Measurements from ENCODE around the gene TICAM2. TPM values are rescaled to one million over a fixed set of nuclear protein-coding genes. Genes with fewer than 3 reads are reported as not detected.
A peak's percentile ranks its signal among the peaks of the same experiment; 100 is the strongest.

The TICAM2 gene
- total and polyA plus RNA-seq, 10 of the 15 experiments (the other 5 are each of a cell fraction or from before 2014, with no cell fraction given), result 0.14 to 7.0 (median 2.9) TPM

DNA sequence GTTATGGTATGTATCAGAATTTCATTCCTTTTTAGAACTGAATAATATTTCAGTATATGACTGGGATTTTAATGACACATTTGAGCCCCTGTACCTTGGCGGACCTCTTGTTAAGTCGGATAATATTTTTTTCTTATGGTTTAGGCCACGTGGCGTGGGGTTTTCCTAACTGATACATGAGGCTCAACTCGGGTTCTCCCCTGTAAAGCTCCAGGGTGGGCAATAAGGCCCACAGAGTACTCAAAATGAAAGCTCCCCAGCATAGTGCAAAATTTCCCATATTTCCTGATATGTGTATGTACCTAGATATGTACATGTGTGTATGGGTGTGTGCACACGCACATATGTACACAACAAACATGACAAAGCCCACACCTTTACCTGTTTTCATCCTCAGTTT is 24.5 kb downstream of the TICAM2 start (continued):
- TF ChIP-seq ZSCAN29 (IDR thresholded peaks at IDR 0.05) (no peak), RUNX3 (IDR thresholded peaks at IDR 0.05; ENCODE audit: low read length) (peak; percentile 80), BCL11A (IDR thresholded peaks at IDR 0.05; ENCODE audit: low read depth, low read length) (peak; percentile 79), EED (IDR thresholded peaks at IDR 0.05; ENCODE audit: low read depth) (peak; percentile 83), IRF4 (IDR thresholded peaks at IDR 0.05; ENCODE audit: low read depth, low read length) (peak; percentile 82; the same call in 1 of the 2 replicates), ATF3 (IDR thresholded peaks at IDR 0.05; ENCODE audit: borderline replicate concordance, extremely low read depth, low read depth, low read length) (0 out of 2 replicates have a peak, but pooled peaks have one; percentile 11), CREM (IDR thresholded peaks at IDR 0.05; ENCODE audit: low read depth) (peak; percentile 71), DPF2 (IDR thresholded peaks at IDR 0.05) (0 out of 2 replicates have a peak, but pooled peaks have one; percentile 29), RAD51 (IDR thresholded peaks at IDR 0.05) (peak; percentile 74), JUNB (IDR thresholded peaks at IDR 0.05) (peak; percentile 94), RELB (IDR thresholded peaks at IDR 0.05; ENCODE audit: low read depth) (peak; percentile 69; the same call in 1 of the 2 replicates), MTA2 (IDR thresholded peaks at IDR 0.05; ENCODE audit: low read depth) (0 out of 2 replicates have a peak, but pooled peaks have one; percentile 17)

DNA sequence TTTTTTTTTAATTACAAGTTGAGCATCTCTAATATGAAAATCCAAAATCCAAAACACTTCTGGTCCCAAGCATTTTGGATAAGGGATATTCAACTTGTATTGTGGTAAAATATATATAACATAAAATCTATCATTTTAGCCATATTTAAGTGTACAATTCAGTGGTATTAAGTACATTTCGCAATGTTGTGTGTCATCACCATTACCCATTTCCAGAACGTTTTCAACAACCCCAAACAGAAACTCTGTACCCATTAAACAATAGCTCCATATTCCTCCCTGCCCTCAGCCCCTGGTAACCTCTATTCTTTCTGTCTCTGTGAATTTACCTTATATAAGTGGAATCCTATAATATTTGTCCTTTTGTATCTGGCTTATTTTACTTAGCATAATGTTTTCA is 24.9 kb downstream of the TICAM2 start:
- ChIA-PET RAD21 (ENCODE audit: unreplicated experiment) (interaction anchor here (0.7 to 7.7 kb wide), 11 partner anchors 11 to 267 kb away, joined by 3 to 66 read pairs (median 3); partner anchors contain the start of genes FEM1C and TICAM2), SMC1A (ENCODE audit: uncharacterized antibody, unreplicated experiment) (interaction anchor here (0.6 to 11.4 kb wide), 14 partner anchors 8 to 394 kb away, joined by 3 to 156 read pairs (median 6); partner anchors contain the start of genes FEM1C, TICAM2 and TMED7), POLR2A (interaction anchor here (1.0 to 1.7 kb wide), 3 partner anchors 32 to 201 kb away, joined by 3 to 4 read pairs (median 3); no protein-coding TSS in a partner anchor), CTCF (interaction anchor here (0.6 to 5.5 kb wide), 11 partner anchors 26 to 491 kb away, joined by 3 to 58 read pairs (median 4); partner anchors contain the start of gene FEM1C)
- intact Hi-C loops (cut with micrococcal nuclease; ENCODE audit: unreplicated experiment), result no loop called here
- H3K9me3 ChIP-seq (replicated peaks; ENCODE audit: control insufficient read depth, insufficient read depth, low read length), result peaks cover 10% of the 10 kb centered on the region; the same call in 2 of the 3 replicates
- no peaks in the 10 kb centered on the region for H4K20me1 ChIP-seq (ENCODE audit: control insufficient read depth, insufficient read depth)
- peak overlapping the region; percentile 54 for H3K27ac ChIP-seq (ENCODE audit: control insufficient read depth, insufficient read depth)
- no peaks in the 10 kb centered on the region for H3K27me3 ChIP-seq (replicated peaks in 1 of 2; ENCODE audit: control insufficient read depth in 2 of 2, insufficient read depth in 2 of 2, low read length in 1 of 2)
- 0 out of 4 replicates have a peak, but pooled peaks cover 0 to 4% of the 10 kb centered on the region in 2 experiments for H3K36me3 ChIP-seq (ENCODE audit: control insufficient read depth in 2 of 2, insufficient read depth in 2 of 2, low read length in 1 of 2)
- H3K4me2 ChIP-seq (ENCODE audit: control insufficient read depth, insufficient read depth), result no peak overlapping the region
- no peak for FAIRE-seq
- in situ Hi-C loops (cut with MboI), result loop anchor here (25.0 kb wide), 1 partner anchor 1140 kb away; no protein-coding TSS in a partner anchor
- H3K4me1 ChIP-seq (ENCODE audit: control insufficient read depth, insufficient read depth, low read length), result peaks cover 43% of the 10 kb centered on the region
- no peak for DNase-seq (ENCODE audit: low read depth, low spot score)
- H2AFZ ChIP-seq (ENCODE audit: control insufficient read depth, low read depth, low read length), result no peak overlapping the region; the same call in 1 of the 2 replicates
- WGBS (ENCODE audit: insufficient coverage, insufficient replicate concordance, low lambda C conversion rate, missing lambda C conversion rate), result 69% methylated on average over 2 of the region's 2 CpGs
- no peak overlapping the region for H3K9ac ChIP-seq (ENCODE audit: control insufficient read depth, insufficient read depth, low read length)
- no peak for ATAC-seq
- H3K4me3 ChIP-seq, result no peak overlapping the region
- peaks cover 2% of the 10 kb centered on the region for H3K79me2 ChIP-seq (ENCODE audit: control insufficient read depth, insufficient read depth, low read length)
- no TSS peak for BruUV-seq (replicated peaks)
- no peak for TF ChIP-seq JUNB (IDR thresholded peaks at IDR 0.05)
- TF ChIP-seq JUND (IDR thresholded peaks at IDR 0.05; ENCODE audit: low read depth, low read length), result no peak
- TF ChIP-seq SP1 (IDR thresholded peaks at IDR 0.05; ENCODE audit: low read depth, low read length), result no peak
- TF ChIP-seq PML (IDR thresholded peaks at IDR 0.05; ENCODE audit: low read length), result no peak
- no peak for TF ChIP-seq RUNX3 (IDR thresholded peaks at IDR 0.05; ENCODE audit: low read length)
- TF ChIP-seq, protein P1, sequence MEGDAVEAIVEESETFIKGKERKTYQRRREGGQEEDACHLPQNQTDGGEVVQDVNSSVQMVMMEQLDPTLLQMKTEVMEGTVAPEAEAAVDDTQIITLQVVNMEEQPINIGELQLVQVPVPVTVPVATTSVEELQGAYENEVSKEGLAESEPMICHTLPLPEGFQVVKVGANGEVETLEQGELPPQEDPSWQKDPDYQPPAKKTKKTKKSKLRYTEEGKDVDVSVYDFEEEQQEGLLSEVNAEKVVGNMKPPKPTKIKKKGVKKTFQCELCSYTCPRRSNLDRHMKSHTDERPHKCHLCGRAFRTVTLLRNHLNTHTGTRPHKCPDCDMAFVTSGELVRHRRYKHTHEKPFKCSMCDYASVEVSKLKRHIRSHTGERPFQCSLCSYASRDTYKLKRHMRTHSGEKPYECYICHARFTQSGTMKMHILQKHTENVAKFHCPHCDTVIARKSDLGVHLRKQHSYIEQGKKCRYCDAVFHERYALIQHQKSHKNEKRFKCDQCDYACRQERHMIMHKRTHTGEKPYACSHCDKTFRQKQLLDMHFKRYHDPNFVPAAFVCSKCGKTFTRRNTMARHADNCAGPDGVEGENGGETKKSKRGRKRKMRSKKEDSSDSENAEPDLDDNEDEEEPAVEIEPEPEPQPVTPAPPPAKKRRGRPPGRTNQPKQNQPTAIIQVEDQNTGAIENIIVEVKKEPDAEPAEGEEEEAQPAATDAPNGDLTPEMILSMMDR (IDR thresholded peaks at IDR 0.05 in 2 of 3, conservative IDR thresholded peaks at IDR 0.05 in 1 of 3; ENCODE audit: control insufficient read depth in 2 of 3, extremely low read depth in 1 of 3, insufficient read depth in 1 of 3, low read depth in 3 of 3, low read length in 3 of 3), result no peak
- TF ChIP-seq ZNF217 (IDR thresholded peaks at IDR 0.05), result no peak
- TF ChIP-seq SREBF1 (IDR thresholded peaks at IDR 0.05; ENCODE audit: low read length), result no peak
- TF ChIP-seq RCOR1 (conservative IDR thresholded peaks at IDR 0.05; ENCODE audit: low read depth, low read length), result no peak
- no peak for TF ChIP-seq ASH2L (IDR thresholded peaks at IDR 0.05; ENCODE audit: borderline replicate concordance, low read depth)
- no peak for TF ChIP-seq FOS (IDR thresholded peaks at IDR 0.05; ENCODE audit: borderline replicate concordance, extremely low read depth, insufficient read length)

All from GM12878 (cell line).